HTR-8/SVneo (cell line): ENCODE data around the gene TMEM54.
"Not testable (repeated sequence)": the region's sequence is repeated elsewhere in the genome, so short reads cannot be mapped to it uniquely, and the experiment has no call there.

ENCODE experiments used
- DNase-seq: peaks from one replicate; pipeline ENCODE4 v3.0.0; 2011; ENCODE audit warnings: low spot score, mixed read lengths; ENCODE audit not compliant: insufficient read length
- FAIRE-seq: peaks from 2 replicates; lab custom pipeline; 2011; peaks lifted over from hg19 to GRCh38; lab: Jason Lieb, UNC

TMEM54 gene

DNA sequence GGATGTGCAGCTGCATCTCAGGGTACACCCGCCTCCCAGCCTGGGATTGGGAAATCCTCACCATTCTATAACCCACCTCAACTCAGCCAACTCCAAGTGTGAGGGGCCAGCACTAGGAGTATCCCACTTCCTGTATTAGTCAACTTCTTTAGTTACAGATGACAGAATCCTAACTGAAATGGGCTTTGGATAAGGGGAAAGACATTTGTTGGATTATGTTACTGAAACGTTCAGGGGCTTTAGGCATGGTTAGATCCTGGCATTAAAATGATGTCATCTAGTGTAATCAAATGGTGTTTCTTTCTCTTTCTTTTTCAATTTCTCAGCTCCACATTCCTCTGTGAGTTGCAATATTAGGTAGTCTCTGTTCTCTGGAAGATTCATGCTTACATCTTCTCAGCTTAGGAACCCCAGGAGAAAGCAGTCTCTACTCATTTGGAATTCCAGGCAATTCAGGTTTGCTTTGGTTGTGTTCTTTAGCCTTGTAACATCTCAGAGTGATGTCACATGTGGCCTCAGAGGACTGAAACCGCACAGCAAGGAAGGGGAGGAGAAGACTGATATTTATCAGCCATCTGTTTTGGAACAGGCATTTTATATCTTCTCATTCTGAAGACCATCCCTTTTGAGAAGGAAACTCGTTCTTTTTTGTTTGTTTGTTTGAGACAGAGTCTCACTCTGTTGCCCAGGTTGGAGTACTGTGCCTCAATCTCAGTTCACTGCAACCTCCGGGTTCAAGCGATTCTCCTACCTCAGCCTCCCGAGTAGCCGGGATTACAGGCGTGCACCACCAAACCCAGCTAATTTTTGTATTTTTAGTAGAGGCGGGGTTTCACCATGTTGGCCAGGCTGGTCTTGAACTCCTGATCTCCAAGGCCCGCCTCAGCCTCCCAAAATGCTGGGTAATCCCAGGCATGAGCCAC is 18.9 kb upstream of the TMEM54 start:
- FAIRE-seq = no peak
- DNase-seq = peak; percentile 48

DNA sequence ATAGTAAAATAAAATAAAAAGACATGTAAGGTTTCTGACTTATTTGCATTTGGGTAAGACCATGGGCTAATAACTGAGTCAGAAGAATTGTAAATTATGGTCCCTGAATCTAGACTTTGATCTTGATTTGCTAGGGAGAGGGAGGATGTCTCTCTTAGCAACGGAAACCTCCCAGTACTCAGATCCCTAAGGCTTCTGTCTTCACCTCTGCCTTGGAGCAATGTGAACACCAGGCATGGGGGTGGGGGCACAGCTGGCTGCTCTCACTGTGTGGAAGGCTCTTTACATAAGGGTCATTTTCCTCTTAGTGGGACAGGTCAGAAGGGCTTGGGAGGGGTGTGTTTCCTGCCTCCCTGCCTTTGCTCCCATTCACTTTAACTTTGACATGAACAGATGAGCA is 17.0 kb upstream of the TMEM54 start:
- no peak for FAIRE-seq
- no peak for DNase-seq

DNA sequence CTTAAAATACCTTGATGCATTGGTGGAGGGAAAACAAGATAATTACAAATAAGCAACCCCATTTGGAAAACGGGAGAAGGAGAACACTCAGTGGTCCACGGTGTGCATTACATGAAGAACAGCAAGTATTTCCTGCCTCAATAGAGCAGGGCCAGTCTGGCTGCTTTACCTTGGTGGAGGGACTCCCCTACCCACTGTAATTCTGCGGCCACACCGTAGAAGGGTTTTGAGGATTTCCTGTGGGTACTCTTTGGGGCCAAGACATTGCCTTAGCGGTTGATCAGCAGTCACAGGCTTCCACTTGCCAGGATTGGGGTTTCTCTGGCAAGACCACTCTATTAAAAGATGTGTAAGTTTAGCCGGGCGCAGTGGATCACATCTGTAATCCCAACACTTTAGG is 16.3 kb upstream of the TMEM54 start:
- no peak for DNase-seq

DNA sequence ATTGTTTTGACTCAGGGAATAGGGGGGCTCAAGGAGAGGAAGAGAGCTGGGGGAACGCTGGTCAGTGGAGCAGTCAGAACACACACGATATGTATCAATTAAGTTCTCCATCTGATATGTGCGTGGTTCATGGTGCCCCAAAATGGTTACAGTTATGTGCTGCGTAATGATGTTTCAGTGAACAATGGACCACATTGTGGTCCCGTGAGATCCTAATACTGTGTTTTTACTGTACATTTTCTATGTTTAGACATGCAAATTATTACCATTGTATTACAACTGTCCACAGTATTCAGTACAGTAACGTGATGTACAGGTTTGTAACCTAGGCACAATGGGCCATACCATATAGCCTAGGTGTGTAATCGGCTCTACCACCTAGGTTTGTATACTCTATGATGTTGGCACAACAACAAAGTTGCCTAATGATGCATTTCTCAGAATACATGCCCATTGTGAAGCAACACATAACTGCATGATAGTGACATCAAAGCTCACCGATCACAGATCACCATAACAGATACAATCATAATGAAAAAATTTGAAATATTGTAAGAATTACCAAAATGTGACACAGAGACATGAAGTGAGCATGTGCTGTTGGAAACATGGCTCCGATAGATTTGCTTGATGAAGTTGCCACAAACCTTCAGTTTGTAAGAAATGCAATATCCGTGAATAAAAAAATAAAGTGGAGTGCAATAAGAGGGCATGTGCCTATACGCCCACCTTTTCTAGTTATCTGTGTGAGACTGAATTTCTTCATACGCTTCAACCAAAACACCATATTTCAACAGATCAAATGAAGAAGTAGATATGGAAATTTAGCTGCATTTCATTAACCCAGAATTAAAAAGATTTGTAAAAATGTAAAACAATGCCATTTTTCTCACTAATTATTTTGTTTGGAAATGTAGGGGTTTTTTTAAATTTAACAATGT is 14.8 kb upstream of the TMEM54 start:
- DNase-seq = no peak
- peak; percentile 82 for FAIRE-seq

More for the DNA sequence above, 16.3 kb upstream of the TMEM54 start:
- no peak for FAIRE-seq

DNA sequence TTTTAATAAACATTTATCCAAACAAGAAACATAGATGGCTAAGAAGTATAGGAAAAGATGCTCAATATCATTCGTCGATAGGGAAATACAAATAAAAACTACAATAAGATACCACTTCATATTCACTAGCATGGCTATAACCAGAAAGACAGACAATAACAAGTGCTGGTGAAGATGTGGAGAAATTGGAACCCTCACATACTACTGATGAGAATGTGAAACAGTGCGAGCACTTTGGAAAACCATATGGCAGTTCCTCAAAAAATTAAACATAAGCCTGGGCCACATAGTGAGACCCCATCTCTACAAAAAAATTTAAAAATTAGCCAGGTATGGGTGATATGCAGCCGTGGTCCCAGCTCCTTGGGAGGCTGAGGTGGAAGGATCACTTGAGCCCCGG is 9.1 kb upstream of the TMEM54 start:
- no peak for DNase-seq
- no peak for FAIRE-seq

DNA sequence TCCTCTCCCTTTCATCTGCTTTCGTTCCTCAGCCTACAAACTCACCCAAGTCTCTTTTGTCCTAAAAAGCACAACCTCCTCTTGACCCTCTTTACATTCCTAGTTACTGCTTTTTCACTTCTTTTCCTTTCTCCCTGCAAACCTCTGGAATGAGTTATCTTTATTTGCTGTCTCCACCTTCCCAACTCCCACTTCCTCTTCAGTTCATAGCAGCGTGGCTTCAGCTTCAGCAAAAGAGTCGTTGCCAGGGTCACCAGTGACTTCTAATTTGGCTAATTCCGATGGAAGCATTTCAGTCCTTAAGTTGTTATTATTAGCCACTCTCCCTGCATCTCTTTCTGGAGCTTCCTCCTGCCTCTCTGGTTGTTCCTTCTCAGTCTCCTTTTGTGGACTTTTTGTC is 6.2 kb upstream of the TMEM54 start:
- DNase-seq (no peak), FAIRE-seq (no peak)

DNA sequence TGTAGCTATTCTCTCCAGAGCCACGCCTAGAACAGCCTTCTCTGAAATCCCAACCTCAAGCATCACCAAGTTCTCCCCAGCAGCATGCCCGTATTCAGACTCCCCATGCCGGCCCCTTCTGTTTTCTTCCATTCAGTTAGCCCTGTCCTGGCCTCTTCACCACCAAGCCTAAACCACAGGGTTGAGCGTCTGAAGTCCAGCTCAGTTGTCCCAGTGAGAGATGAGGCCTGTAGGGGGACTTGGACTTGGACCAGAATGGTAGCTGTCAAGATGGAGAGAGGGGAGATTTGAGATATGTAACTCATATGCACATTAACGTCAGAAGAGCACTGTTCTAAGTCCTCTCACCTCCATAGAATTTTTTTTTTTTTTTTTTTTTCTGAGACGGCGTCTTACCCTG is 5.5 kb upstream of the TMEM54 start:
- FAIRE-seq = no peak
- DNase-seq = no peak

DNA sequence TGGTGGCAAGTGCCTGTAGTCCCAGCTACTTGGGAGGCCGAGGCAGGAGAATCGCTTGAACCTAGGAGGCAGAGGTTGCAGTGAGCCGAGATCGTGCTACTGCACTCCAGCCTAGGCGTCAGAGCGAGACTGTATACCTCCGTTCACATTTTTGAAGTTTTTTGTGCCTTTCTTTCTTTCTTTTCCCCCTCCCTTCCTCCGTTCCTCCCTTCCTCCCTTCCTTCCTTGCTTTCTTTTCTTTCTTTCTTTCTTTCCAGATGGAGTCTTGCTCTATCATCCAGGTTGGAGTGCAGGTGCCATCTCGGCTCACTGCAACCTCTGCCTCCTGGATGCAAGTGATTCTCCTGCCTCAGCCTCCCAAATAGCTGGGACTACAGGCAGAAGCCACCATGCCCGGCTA is 4.4 kb upstream of the TMEM54 start:
- not testable (repeated sequence) for DNase-seq, FAIRE-seq

DNA sequence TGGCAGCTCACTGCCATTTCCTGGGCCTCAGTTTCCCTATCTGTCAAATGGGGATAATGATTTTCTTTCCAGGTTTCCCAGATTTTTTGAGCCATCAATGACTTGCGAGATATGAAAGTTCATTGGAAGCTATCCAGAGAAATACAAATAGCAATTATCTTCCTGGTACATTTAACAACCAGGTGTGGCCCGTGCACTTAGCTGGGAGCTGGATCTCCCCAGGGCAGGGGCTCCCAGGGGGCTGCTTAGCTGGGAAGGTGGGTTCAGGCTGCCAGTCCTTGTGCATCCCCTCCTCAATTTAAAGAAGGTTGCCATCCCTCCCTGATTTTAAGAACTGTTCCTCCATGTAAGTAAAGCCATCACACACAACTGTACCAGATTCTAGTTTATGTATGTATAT is 3.6 kb upstream of the TMEM54 start:
- FAIRE-seq = no peak
- no peak for DNase-seq

DNA sequence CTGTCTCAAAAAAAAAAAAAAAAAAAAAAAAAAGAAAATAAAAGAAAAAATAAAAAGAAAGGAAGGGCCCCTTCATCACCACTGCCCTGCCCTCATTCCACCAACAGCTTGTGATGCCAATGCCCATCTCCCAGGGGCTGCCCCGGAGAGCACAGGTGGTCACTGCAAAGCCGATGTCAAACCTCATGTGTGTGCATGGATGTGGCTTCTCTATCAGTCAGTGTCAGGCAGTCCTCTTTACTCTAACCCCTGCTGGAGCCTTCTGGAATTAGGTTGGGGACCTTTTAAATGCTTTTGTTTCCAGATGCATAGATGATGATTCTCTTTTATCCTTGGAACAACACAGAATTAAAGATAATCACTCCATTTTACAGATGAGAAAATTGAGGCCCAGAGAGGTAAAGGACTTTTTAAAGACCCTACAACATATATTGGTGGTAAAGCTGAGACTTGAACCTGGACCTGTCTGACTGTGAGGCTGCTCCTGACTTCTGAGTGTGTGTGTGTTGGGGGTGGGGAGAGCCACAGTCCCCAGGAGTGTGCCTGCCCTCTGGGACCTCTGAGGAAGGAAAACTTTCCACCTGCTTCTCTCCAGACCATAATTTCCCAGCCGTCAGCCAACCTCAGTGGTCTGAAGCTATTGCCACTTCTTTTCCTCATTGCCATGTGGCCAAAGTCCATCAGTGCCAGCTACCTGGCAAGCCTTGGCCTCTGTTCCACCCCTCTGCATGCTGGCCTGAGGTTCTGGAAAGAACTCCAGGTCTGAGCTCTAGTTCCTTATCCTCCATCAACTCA is 3.0 kb upstream of the TMEM54 start:
- no peak for FAIRE-seq
- no peak for DNase-seq

DNA sequence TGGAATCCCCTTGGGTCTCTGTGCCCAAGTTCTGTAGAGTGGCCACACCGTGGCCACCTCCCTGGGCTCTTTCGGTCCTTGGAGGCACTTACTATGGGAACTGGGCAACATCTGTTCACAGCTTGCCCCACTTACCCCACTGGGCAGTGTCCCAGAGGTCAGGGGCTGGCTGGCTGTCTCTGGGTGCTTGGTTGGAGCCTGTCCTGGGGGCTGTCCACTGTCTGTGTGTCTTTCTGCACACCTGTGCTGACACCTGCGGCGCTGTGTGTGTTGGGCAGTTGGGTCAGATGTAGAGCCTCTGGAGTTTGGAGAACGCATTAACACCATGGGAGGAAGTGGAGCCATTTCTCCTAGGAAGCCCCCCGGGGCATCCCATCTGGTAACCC is 1.3 kb upstream of the TMEM54 start:
- DNase-seq = no peak
- no peak for FAIRE-seq

DNA sequence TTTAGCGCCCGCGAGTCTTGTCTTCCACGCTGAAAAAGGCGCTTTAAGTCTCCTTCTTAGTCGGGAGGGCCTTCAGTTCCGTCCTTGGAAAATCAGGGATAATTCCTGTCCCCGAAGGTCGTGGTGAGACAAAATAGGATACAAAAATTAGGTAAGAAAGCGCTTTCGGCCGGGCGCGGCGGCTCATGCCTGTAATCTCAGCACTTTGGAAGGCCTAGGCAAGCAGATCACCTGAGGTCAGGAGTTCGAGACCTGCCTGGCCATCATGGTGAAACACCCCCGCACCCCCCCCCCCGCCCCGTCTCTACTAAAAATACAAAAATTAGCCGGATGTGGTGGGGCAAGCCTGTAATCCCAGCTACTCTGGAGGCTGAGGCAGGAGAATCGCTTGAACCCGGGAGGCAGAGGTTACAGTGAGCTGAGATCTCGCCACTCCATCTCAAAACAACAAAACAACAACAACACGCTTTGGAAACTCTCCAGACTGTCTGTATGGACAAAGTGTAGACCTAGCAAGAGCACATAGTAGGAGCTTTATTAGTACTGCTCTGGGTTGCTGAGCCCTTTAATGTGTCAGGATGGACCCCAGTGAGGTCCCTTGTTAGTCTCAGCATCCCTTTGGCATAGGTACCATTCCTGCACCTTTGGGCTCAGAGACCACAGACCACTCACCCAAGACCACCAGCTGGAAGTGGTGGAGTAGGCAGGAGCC is 790 bp upstream of the TMEM54 start:
- FAIRE-seq (no peak), DNase-seq (no peak)

DNA sequence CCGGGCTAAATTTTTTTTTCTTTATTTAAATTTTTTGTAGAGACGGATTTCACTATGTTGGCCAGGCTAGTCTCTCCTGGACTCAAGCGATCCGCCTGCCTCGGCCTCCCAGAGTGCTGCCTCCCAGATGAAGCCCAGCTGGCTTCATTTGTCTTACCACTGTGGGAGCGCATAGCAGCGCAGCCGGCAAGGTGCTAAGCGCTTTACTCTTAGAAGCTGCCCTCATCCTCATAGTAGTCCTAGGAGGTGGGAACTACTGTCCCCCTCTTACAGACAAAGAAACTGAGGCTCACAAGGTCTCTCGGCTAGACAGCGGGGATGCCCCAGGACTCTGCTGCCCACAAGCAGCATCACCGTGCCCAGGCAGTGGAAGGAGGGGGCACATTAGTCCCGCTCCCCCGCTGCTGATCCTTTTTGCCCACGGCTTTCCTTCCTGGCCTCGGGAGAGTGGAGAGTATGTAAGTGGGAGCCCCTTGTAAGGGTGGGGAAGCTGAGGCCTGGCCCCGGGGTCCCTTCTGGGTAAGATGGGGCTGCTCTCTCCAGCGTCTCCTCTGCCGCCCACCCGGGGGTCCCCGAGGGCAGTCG is 726 bp downstream of the TMEM54 start:
- DNase-seq (no peak), FAIRE-seq (no peak)

DNA sequence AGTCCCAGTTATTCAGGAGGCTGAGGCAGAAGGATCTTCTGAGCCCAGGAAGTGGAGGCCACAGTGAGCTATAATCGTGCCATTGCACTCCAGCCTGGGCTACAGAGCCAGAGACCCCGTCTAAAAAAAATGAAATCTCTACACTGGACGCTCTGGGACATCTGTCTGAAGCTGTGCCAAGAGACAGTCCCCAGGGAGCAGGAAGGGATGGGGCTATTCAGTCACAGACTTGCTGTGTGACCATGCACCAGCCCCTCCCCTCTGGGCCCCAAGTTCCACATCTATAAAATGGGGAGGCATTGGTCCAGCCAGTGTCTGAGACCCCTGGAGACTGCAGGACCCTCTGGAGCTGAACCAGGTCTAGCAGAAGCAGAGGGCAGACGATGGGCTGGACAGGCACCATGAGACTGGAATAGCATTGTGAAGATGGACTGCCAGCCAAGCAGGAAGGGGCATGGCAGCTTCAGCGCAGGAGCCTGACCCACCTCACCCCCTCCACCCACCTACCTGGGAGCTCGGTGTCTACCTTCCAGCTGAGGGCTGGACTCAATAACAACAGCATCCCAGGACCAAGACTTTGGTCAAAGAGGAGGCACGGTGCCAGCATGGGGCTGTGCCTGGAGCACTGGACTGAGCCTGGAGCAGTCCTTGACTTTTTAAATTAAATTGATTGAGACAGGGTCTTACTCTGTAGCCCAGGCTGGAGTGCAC is 1.4 kb downstream of the TMEM54 start:
- FAIRE-seq (no peak), DNase-seq (no peak)

DNA sequence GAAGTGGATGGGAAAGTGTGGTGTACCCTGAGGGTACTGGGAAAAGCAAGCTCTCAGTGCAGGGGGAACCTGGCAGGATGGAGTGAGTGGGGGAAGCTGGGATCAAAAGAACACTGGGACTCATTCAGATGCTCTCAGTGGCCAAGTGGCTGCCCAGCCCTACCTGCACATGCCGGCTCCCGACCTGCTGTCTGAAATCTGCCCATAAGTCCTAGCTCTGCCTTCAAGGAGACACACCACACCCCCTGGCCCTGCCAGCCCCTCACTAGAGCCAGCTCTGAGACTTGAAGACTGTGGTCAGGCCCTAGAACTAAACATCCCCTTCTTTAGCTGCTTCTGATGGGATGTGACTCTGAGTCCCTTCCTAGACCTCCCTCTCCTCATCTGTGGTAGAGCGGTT is 2.2 kb downstream of the TMEM54 start:
- no peak for DNase-seq
- FAIRE-seq = no peak

DNA sequence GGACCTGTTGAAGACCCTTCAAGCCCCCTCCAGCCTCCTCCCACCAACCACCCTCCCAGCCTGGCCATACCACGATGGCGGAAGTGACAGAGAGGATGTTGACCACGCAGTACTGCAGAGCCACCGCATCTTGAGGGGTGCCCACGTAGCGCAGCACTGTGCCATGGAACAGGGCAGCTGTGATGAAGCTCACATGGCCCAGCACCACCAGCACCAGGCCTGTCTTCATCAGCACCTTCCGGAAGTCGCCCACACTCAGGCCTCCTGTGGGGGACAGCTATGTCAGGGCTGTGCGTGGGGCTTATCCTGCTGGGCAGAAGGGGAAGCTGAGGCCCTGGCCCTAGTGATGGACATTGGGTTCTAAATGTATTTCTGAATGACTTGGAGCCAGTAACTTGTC is 3.1 kb downstream of the TMEM54 start:
- no peak for DNase-seq
- no peak for FAIRE-seq

DNA sequence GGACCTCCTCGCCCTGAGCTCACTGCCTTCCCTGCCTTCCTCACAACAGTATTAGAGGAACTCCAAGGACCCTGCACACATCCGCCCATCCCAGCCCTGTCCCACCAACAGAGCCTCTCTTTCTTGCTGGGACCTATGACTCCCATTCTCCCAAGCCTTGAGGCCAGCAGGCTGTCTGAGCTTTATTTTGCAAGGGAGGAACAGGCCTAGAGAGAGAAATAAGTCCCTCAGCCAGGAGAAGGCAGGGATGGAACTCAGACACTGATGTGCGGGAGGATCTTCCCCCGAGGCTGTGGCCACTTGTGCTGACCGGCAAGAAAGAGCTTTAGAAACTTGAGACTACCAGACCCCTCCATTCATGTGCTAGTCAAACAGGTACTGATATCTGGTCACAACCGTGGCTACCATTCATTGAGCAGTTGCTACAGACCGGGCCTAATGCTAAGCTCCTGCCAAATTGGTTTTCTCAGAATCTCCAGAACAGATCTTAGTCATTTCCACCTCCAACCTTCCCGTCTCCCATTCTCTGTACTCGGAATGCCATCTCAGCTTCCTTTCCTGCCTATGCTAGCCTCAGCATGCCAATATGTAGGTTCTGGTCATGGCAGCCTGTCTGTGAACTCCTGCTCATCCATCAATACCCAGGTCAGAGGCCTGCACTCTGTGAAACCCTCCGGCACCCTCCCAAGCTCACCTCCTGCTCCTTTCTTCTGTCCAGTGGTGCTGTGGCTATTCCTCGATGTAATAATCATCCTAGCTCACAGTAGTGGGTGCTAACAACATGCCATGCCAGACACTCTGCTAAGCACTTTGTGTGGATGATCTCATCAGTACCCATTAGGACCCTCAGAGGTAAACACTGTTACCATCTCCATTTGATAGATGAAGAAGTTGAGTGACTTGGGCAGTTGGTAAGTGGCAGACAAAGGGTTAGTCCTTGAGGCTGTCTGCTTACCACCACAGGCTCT is 3.8 kb downstream of the TMEM54 start:
- no peak for FAIRE-seq
- DNase-seq = no peak

DNA sequence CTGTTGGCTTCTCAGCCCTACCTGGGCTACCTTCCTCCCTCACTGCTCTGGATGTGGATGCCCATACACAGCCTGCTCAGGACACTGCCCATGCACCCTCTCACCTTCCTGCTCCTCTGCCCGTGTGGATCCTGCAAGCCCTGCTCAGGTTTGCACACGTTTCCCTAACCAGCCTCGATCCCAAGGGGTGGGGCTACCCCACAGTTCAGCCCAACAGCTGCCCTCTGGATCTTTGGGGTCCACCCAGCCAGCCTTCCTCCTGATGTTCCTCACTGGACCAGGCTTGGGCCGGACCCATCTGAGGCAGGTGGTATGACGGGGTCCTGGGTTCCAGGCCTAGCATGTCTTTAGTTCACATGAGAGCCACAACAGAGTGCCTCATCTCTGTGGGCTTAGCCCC is 4.7 kb downstream of the TMEM54 start:
- no peak for DNase-seq
- no peak for FAIRE-seq
